Vagina (tissue), 2 donors: ENCODE results near the gene WDR72. TPM values are rescaled to one million over a fixed set of nuclear protein-coding genes. Genes with fewer than 3 reads are reported as not detected.
"Not testable (repeated sequence)": the region's sequence is repeated elsewhere in the genome, so short reads cannot be mapped to it uniquely, and the experiment has no call there.

Experiments
- DNase-seq, 2 donors: peaks; one replicate each; pipeline ENCODE4 v3.0.0-alpha.2; 2017; ENCODE audit errors: extremely low spot score in 2 of 2
- H3K27ac ChIP-seq: fragments of 200-600 bp; sonication (generic); one replicate; pipeline ENCODE4 v1.5.1; 2019
- H3K27me3 ChIP-seq: fragments of 200-600 bp; sonication (generic); one replicate; pipeline ENCODE4 v1.5.1; 2019
- H3K36me3 ChIP-seq, 2 donors: fragments of 200-600 bp; sonication (generic); one replicate each; pipeline ENCODE4 v1.5.1; 2017 to 2019
- H3K4me1 ChIP-seq: fragments of 200-600 bp; sonication (generic); one replicate; pipeline ENCODE4 v1.5.1; 2019
- H3K4me3 ChIP-seq, 2 donors: fragments of 200-600 bp; sonication (generic); 1 replicate in 1 of 2; 2 replicates in 1 of 2; pipeline ENCODE4 v1.5.1; 2016 to 2019
- H3K9me3 ChIP-seq: fragments of 200-600 bp; sonication (generic); one replicate; pipeline ENCODE4 v1.5.1; 2019
- POLR2A ChIP-seq, 2 donors: fragments of 450-650 bp; IDR thresholded peaks; one replicate each; pipeline ENCODE4 v1.6.1; 2017; ENCODE audit warnings: antibody characterized with exemption in 2 of 2, mild to moderate bottlenecking in 2 of 2, moderate library complexity in 2 of 2
- POLR2AphosphoS5 ChIP-seq, 2 donors: sonication (generic); formaldehyde crosslinking; IDR thresholded peaks; one replicate each; pipeline ENCODE4 v1.9.0; 2017; ENCODE audit warnings: antibody characterized with exemption in 2 of 2, mild to moderate bottlenecking in 2 of 2, low read depth in 1 of 2; ENCODE audit not compliant: insufficient read depth in 1 of 2
- intact Hi-C: fragments of 100-400 bp; cut with DNase I; formaldehyde crosslinking; loops from one replicate; pipeline ENCODE4 v1.15.1; 2023
- total RNA-seq: library from RNA; depleted of rRNA; stranded (reverse); fragments of >200 nt; gene quantifications from one replicate; pipeline ENCODE4 v1.2.3, GENCODE V29; 2016
- TF ChIP-seq, protein P1 (sequence below), 3 experiments: fragments of 450-650 bp in 2 of 3; fragments of 200-600 bp in 1 of 3; sonication (generic) in 1 of 3; IDR thresholded peaks; one replicate each; pipeline ENCODE4 v1.5.1; 2017 to 2019; ENCODE audit warnings: antibody characterized with exemption in 3 of 3, mild to moderate bottlenecking in 2 of 3, moderate library complexity in 2 of 3

WDR72 gene
- total RNA-seq, 1 donor from 2014 or later, result not detected

DNA sequence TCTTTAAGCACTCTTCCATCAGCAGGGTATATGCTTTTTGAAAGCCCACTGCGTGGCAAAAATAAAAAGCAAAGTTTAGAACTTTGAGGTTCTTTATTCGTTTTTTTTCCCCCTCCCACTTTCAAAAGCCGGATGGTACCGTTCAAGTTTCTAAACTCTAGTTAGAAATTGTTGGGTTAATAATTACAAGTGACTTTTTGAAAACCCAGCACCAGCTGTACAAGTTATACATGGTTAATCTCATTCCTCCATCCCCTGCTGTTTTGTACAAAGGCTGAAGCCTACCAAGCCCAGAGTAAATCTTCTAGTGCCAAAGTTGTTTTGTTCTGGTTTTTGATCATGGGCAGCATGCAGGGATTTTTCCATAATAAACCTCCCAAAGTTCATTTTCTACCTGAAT lies 48.6 kb downstream of the WDR72 start:
- Histone ChIP-seq H3K27ac (no peak overlapping the region), H3K36me3 (no peaks in the 10 kb centered on the region), H3K9me3 (no peaks in the 10 kb centered on the region), H3K27me3 (no peaks in the 10 kb centered on the region), H3K4me1 (no peaks in the 10 kb centered on the region), H3K4me3 (no peak overlapping the region)
- DNase-seq, result no peak
- intact Hi-C loops, result no loop called here
- TF ChIP-seq, protein P1, sequence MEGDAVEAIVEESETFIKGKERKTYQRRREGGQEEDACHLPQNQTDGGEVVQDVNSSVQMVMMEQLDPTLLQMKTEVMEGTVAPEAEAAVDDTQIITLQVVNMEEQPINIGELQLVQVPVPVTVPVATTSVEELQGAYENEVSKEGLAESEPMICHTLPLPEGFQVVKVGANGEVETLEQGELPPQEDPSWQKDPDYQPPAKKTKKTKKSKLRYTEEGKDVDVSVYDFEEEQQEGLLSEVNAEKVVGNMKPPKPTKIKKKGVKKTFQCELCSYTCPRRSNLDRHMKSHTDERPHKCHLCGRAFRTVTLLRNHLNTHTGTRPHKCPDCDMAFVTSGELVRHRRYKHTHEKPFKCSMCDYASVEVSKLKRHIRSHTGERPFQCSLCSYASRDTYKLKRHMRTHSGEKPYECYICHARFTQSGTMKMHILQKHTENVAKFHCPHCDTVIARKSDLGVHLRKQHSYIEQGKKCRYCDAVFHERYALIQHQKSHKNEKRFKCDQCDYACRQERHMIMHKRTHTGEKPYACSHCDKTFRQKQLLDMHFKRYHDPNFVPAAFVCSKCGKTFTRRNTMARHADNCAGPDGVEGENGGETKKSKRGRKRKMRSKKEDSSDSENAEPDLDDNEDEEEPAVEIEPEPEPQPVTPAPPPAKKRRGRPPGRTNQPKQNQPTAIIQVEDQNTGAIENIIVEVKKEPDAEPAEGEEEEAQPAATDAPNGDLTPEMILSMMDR (IDR thresholded peaks at IDR 0.05), result no peak
- TF ChIP-seq POLR2AphosphoS5 (IDR thresholded peaks at IDR 0.05; ENCODE audit: insufficient read depth in 1 of 2, low read depth in 1 of 2), result no peak
- TF ChIP-seq POLR2A (IDR thresholded peaks at IDR 0.05), result no peak

DNA sequence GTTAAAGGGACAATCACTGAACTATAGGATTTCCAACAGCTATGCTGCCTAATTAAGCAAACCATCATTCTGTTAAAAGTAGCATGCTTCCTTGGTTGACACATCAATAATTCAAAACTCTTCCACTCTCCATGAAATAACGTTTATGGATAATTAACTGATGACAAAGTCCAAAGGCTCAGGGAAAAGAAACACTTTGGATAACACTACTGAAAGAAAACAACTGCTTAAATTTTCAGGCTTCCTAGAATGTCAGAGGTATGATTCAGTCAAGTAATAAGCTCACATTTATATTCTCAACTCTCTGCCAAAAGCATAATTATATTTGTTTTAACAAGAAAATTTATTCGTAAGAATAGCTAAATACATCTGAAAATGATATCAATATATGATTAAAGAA lies 49.6 kb downstream of the WDR72 start:
- H3K4me1 ChIP-seq, result no peaks in the 10 kb centered on the region
- DNase-seq, result no peak
- TF ChIP-seq POLR2AphosphoS5 (IDR thresholded peaks at IDR 0.05; ENCODE audit: insufficient read depth in 1 of 2, low read depth in 1 of 2) (no peak), POLR2A (IDR thresholded peaks at IDR 0.05) (no peak)
- TF ChIP-seq, protein P1 (IDR thresholded peaks at IDR 0.05), result no peak
- no peak overlapping the region for H3K4me3 ChIP-seq
- no peaks in the 10 kb centered on the region for H3K9me3 ChIP-seq
- no peak overlapping the region for H3K27ac ChIP-seq
- intact Hi-C loops, result no loop called here
- H3K36me3 ChIP-seq, result no peaks in the 10 kb centered on the region
- no peaks in the 10 kb centered on the region for H3K27me3 ChIP-seq

DNA sequence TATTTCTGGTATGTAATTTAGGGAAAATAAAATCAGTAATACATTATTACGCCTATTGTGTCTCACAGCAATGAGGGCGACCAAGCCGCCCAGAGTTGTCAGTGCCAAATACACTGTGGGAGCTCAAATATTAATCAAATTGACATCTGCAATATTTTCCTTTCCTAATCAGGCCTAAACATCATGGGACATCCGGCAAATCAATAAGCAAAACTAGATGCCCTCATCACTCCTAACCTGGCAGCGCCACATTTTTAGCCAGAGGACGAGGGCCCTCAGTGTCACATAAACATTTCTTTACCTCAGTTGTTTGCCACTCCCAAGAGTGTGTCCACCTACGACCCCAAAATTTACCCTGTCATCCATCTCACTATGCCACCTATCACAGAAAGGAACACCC lies 64.1 kb downstream of the WDR72 start:
- H3K4me1 ChIP-seq, result no peaks in the 10 kb centered on the region
- intact Hi-C loops, result no loop called here
- no peaks in the 10 kb centered on the region for H3K27me3 ChIP-seq
- H3K36me3 ChIP-seq, result no peaks in the 10 kb centered on the region
- TF ChIP-seq, protein P1 (IDR thresholded peaks at IDR 0.05), result no peak
- no peaks in the 10 kb centered on the region for H3K9me3 ChIP-seq
- H3K27ac ChIP-seq, result no peak overlapping the region
- H3K4me3 ChIP-seq, result no peak overlapping the region
- DNase-seq, result no peak

DNA sequence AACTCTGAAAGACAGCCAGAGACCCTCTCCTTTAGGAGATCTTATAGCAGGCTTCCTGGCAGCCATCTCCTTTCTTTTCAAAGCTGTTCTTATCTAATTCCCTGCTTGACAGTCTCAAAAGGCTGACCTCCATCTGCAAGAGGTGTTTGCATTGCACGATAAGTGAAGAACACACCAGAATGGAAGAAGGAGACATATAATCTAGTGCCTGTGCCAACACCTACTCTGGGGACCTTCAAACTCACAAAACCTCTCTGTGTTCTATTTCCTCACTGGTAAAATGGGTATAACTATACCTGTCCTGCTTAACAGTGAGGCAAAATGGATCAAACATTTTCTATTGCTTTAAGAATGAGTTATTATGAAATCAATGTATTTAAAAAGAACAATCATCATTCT lies 65.0 kb downstream of the WDR72 start:
- H3K4me3 ChIP-seq, result no peak overlapping the region
- no peaks in the 10 kb centered on the region for H3K27me3 ChIP-seq
- DNase-seq, result no peak
- no peaks in the 10 kb centered on the region for H3K9me3 ChIP-seq
- H3K4me1 ChIP-seq, result no peaks in the 10 kb centered on the region
- H3K36me3 ChIP-seq, result no peaks in the 10 kb centered on the region
- TF ChIP-seq, protein P1 (IDR thresholded peaks at IDR 0.05), result no peak
- TF ChIP-seq POLR2AphosphoS5 (IDR thresholded peaks at IDR 0.05; ENCODE audit: insufficient read depth in 1 of 2, low read depth in 1 of 2) (no peak), POLR2A (IDR thresholded peaks at IDR 0.05) (no peak)
- intact Hi-C loops, result no loop called here
- no peak overlapping the region for H3K27ac ChIP-seq

DNA sequence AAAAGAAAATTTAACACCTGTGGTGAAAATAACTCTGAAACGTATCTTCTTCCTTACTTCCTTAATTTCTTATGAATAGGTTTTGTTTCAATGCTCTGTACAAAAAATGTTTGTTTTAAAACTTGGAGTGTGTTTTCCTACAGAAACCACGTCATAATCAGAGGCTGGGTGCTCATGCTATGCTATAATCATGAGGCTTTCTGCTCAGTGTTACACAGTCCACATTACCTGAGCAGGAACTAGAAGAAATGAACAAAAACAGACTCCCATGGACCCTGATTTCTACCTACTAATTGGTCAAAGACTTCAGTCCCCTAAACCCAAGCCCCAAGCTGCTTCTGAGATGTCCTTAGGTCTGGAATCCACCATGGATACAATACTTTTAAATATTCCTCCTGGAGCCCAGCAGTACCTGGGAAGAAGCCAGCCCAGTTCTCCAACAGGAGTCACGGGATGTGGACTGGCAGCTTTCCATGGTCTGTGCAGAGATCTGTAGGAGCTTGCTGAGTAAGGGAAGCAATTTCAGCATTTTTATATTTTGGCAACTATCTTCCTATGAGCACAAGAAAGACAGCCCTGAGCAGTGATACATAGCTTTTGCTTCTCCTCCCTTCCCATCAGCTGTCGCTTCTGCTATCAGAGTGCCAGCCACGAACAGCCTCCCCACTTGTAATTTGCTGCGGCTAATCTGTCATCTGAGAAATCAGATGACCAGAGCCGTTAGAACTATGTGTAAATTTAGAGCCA lies 65.6 kb downstream of the WDR72 start:
- no peak for DNase-seq
- H3K4me3 ChIP-seq, result no peak overlapping the region
- no peaks in the 10 kb centered on the region for H3K4me1 ChIP-seq
- H3K27me3 ChIP-seq, result no peaks in the 10 kb centered on the region
- H3K27ac ChIP-seq, result no peak overlapping the region
- intact Hi-C loops, result no loop called here
- no peaks in the 10 kb centered on the region for H3K9me3 ChIP-seq
- TF ChIP-seq POLR2A (IDR thresholded peaks at IDR 0.05), result no peak
- TF ChIP-seq, protein P1 (IDR thresholded peaks at IDR 0.05), result no peak
- TF ChIP-seq POLR2AphosphoS5 (IDR thresholded peaks at IDR 0.05; ENCODE audit: insufficient read depth in 1 of 2, low read depth in 1 of 2), result no peak
- no peaks in the 10 kb centered on the region for H3K36me3 ChIP-seq

DNA sequence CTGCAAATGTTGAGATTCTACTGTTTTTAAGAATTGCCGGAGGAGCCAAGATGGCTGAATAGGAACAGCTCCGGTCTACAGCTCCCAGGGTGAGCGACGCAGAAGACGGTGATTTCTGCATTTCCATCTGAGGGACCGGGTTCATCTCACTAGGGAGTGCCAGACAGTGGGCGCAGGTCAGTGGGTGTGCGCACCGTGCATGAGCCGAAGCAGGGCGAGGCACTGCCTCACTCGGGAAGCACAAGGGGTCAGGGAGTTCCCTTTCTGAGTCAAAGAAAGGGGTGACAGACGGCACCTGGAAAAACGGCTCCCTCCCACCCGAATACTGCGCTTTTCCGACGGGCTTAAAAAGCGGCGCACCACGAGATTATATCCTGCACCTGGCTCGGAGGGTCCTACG lies 75.3 kb downstream of the WDR72 start:
- H3K27me3 ChIP-seq, H3K9me3 ChIP-seq, H3K27ac ChIP-seq, intact Hi-C loops, H3K36me3 ChIP-seq, DNase-seq, H3K4me1 ChIP-seq, H3K4me3 ChIP-seq: not testable (repeated sequence)
